Measurements from ENCODE around the gene PALB2. TPM values are rescaled to one million over a fixed set of nuclear protein-coding genes. Genes with fewer than 3 reads are reported as not detected.
"Not testable (repeated sequence)": the region's sequence is repeated elsewhere in the genome, so short reads cannot be mapped to it uniquely, and the experiment has no call there.

PALB2 gene
- total and polyA plus RNA-seq, 9 of the 15 experiments (the other 6 are each of a cell fraction or from before 2014, with no cell fraction given), result 7.0 to 25.8 (median 15.2) TPM

DNA sequence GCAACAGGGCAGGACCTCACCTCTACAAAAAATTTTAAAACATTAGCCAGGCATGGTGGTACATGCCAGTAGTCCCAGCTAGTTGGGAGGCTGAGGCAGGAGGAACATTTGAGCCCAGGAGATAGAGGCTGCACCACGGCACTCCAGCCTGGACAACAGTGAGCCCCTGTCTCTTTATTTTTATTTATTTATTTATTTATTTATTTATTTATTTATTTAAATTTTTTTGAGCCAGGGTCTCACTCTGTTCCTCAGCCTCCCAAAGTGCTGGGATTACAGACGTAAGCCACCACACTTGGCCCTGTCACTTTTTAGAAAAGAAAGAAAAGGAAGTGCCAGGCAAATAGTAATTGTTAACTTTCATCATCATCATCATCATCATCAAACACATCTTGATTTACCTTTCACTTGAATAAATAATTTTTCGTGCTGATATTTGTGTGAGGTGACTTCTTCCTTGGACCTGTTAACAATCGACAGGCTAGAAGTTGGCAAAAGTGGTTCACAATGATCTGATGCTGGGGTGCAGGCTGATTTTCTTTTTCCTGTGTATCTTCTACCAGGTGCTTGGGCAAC is 6.6 kb downstream of the PALB2 start:
- ChIA-PET CTCF (ENCODE audit: low intra/inter-chr PET ratio) (no interaction called here), POLR2A (interaction anchor here (0.6 to 0.7 kb wide), 3 partner anchors 50 to 339 kb away, joined by 3 read pairs; no protein-coding TSS in a partner anchor)
- Histone ChIP-seq H3K79me2 (ENCODE audit: control insufficient read depth, insufficient read depth, low read length) (peaks cover 9% of the 10 kb centered on the region; the same call in 2 of the 3 replicates), H3K9me1 (ENCODE audit: control insufficient read depth, insufficient read depth, low read length) (no peaks in the 10 kb centered on the region), H3K27ac (ENCODE audit: extremely low read depth, low read depth, low read length) (no peak overlapping the region), H3K9me3 (replicated peaks; ENCODE audit: control insufficient read depth, insufficient read depth, low read depth, low read length) (no peaks in the 10 kb centered on the region), H3K4me1 (replicated peaks in 1 of 2; ENCODE audit: control insufficient read depth in 2 of 2, insufficient read depth in 2 of 2, low read length in 2 of 2) (peaks cover 0 to 3% of the 10 kb centered on the region in 2 experiments; a peak in 1 of 5 replicates), H4K20me1 (replicated peaks; ENCODE audit: control insufficient read depth, insufficient read depth, low read length) (no peaks in the 10 kb centered on the region; the same call in 1 of the 2 replicates), H3K4me2 (ENCODE audit: insufficient read depth, low read length) (no peak overlapping the region), H3K27me3 (ENCODE audit: control insufficient read depth in 2 of 2, insufficient read depth in 2 of 2, low read length in 2 of 2) (no peaks in the 10 kb centered on the region), H3K9ac (ENCODE audit: insufficient read depth in 1 of 2, low read depth in 2 of 2, low read length in 2 of 2) (no peak overlapping the region), H2AFZ (ENCODE audit: low read depth, low read length) (no peak overlapping the region), H3K4me3 (no peak overlapping the region), H3K36me3 (ENCODE audit: control insufficient read depth, insufficient read depth, low read length) (peaks cover 58% of the 10 kb centered on the region)
- in situ Hi-C loops (cut with MboI), result no loop called here
- no peak for FAIRE-seq
- TF ChIP-seq CSDE1 (IDR thresholded peaks at IDR 0.05) (no peak), FUS (optimal IDR thresholded peaks at IDR 0.05; ENCODE audit: low read depth, low read length) (no peak), KAT2B (IDR thresholded peaks at IDR 0.05; ENCODE audit: low read depth, low read length) (no peak), MCM5 (IDR thresholded peaks at IDR 0.05; ENCODE audit: low read depth) (no peak)
- BruUV-seq (replicated peaks), result no TSS peak
- ATAC-seq, result no peak
- intact Hi-C loops (cut with micrococcal nuclease), result no loop called here
- DNase-seq (ENCODE audit: extremely low read depth in 1 of 4, low spot score in 3 of 4), result no peak
- WGBS (ENCODE audit: insufficient coverage, low coverage, missing lambda C conversion rate), result 77% methylated on average over 4 of the region's 4 CpGs

DNA sequence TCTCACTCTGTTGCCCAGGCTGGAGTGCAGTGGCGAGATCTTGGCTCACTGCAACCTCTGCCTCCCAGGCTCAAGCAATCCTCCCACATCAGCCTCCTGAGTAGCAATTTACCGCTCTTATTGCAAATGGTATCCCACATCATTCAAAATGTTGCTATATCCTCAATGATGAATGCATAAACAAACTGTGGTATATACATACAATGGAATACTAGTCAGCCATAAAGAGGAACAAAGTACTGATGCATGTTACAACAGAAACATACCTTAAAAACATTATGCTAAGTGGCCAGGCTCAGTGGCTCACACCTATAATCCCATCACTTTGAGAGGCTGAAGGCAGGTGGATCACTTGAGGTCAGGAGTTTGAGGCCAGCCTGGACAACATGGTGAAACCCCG is 9.2 kb downstream of the PALB2 start:
- H3K4me1 ChIP-seq (replicated peaks in 1 of 2; ENCODE audit: control insufficient read depth in 2 of 2, insufficient read depth in 2 of 2, low read length in 2 of 2); H3K4me2 ChIP-seq (ENCODE audit: insufficient read depth, low read length); CTCF ChIA-PET (ENCODE audit: low intra/inter-chr PET ratio); ATAC-seq; H3K27me3 ChIP-seq (ENCODE audit: control insufficient read depth in 2 of 2, insufficient read depth in 2 of 2, low read length in 2 of 2); DNase-seq (ENCODE audit: extremely low read depth in 1 of 4, low spot score in 3 of 4); intact Hi-C loops (cut with micrococcal nuclease); H4K20me1 ChIP-seq (replicated peaks; ENCODE audit: control insufficient read depth, insufficient read depth, low read length); H3K27ac ChIP-seq (ENCODE audit: extremely low read depth, low read depth, low read length); H3K9me1 ChIP-seq (ENCODE audit: control insufficient read depth, insufficient read depth, low read length); FAIRE-seq; H3K9ac ChIP-seq (ENCODE audit: insufficient read depth in 1 of 2, low read depth in 2 of 2, low read length in 2 of 2); H2AFZ ChIP-seq (ENCODE audit: low read depth, low read length); H3K79me2 ChIP-seq (ENCODE audit: control insufficient read depth, insufficient read depth, low read length); BruUV-seq (replicated peaks); H3K4me3 ChIP-seq; H3K9me3 ChIP-seq (replicated peaks; ENCODE audit: control insufficient read depth, insufficient read depth, low read depth, low read length); POLR2A ChIA-PET; in situ Hi-C loops (cut with MboI): not testable (repeated sequence)
- peaks cover 67% of the 10 kb centered on the region for H3K36me3 ChIP-seq (ENCODE audit: control insufficient read depth, insufficient read depth, low read length)
- peak; percentile 41 for TF ChIP-seq ZNF146 (CRISPR knock-in tag; IDR thresholded peaks at IDR 0.05; ENCODE audit: unreplicated experiment)
- WGBS (ENCODE audit: insufficient coverage, low coverage, missing lambda C conversion rate), result 97% methylated on average over 3 of the region's 3 CpGs

Measured in K562 (cell line).